Body of pancreas (tissue), 4 donors: Measurements from ENCODE around the gene DYSF.

ENCODE experiments used
- POLR2A ChIP-seq, 3 donors: fragments of 450-650 bp; IDR thresholded peaks; one replicate each; pipeline ENCODE4 v1.6.1; 2016; ENCODE audit warnings: antibody characterized with exemption in 3 of 3, mild to moderate bottlenecking in 2 of 3
- TF ChIP-seq, protein P1 (sequence below), 7 experiments: fragments of 450-650 bp in 4 of 7; fragments of 200-600 bp in 3 of 7; sonication (generic) in 3 of 7; IDR thresholded peaks; one replicate each; pipeline ENCODE4 v1.5.1; 2016 to 2019; ENCODE audit warnings: antibody characterized with exemption in 7 of 7

- TF ChIP-seq, protein P1, sequence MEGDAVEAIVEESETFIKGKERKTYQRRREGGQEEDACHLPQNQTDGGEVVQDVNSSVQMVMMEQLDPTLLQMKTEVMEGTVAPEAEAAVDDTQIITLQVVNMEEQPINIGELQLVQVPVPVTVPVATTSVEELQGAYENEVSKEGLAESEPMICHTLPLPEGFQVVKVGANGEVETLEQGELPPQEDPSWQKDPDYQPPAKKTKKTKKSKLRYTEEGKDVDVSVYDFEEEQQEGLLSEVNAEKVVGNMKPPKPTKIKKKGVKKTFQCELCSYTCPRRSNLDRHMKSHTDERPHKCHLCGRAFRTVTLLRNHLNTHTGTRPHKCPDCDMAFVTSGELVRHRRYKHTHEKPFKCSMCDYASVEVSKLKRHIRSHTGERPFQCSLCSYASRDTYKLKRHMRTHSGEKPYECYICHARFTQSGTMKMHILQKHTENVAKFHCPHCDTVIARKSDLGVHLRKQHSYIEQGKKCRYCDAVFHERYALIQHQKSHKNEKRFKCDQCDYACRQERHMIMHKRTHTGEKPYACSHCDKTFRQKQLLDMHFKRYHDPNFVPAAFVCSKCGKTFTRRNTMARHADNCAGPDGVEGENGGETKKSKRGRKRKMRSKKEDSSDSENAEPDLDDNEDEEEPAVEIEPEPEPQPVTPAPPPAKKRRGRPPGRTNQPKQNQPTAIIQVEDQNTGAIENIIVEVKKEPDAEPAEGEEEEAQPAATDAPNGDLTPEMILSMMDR (IDR thresholded peaks at IDR 0.05) = no peak
- no peak for TF ChIP-seq POLR2A (IDR thresholded peaks at IDR 0.05)
Observed at GRCh38 chr2:71612581-71613402, 159.4 kb downstream of the DYSF start.
